PC-3 (cell line): Measurements from ENCODE around the gene TM9SF3. TPM values are rescaled to one million over a fixed set of nuclear protein-coding genes. Genes with fewer than 3 reads are reported as not detected.

Experiments
- ATAC-seq: fragments of 200-7000 bp; cut with Tn5 transposase; 2 replicates; pipeline ENCODE4 v1.9.1; 2020; ENCODE audit warnings: mild to moderate bottlenecking, moderate library complexity
- BruUV-seq: library from RNA; stranded (reverse); fragments of 400-500 nt; replicated peaks from 2 replicates; lab custom pipeline; 2021; lab: Mats Ljungman, UMichigan
- CTCF ChIA-PET: fragments of 300-600 bp; sonication (Branson Sonifier 250); formaldehyde crosslinking; loops from one replicate; lab custom pipeline; 2022; ENCODE audit warnings: antibody characterized with exemption; lab: Charles Lee
- POLR2A ChIA-PET: fragments of 300-600 bp; sonication (Branson Sonifier 250); formaldehyde crosslinking; loops from one replicate; lab custom pipeline; 2022; ENCODE audit warnings: antibody characterized with exemption; ENCODE audit not compliant: unreplicated experiment; lab: Charles Lee
- DNase-seq: peaks from one replicate; pipeline ENCODE4 v3.0.0-alpha.2; 2015
- H2AFZ ChIP-seq: fragments of 300-600 bp; sonication (generic); 2 replicates; pipeline ENCODE4 v1.6.0; 2016; ENCODE audit warnings: antibody characterized with exemption, low read length
- H3F3A ChIP-seq: fragments of 300-600 bp; sonication (generic); one replicate; pipeline ENCODE4 v1.6.0; 2017; ENCODE audit warnings: antibody characterized with exemption, low read length, control low read depth, mild to moderate bottlenecking; ENCODE audit not compliant: unreplicated experiment
- H3K27ac ChIP-seq: fragments of 300-600 bp; sonication (generic); 2 replicates; pipeline ENCODE4 v1.5.1; 2016; ENCODE audit warnings: mild to moderate bottlenecking, low read length
- H3K27me3 ChIP-seq: fragments of 300-600 bp; sonication (generic); 2 replicates; pipeline ENCODE4 v1.6.1; 2016; ENCODE audit warnings: low read length, mixed read lengths
- H3K36me3 ChIP-seq: fragments of 300-600 bp; sonication (generic); 2 replicates; pipeline ENCODE4 v1.6.1; 2016; ENCODE audit warnings: low read depth, mixed run types, low read length, mixed read lengths
- H3K4me1 ChIP-seq: fragments of 300-600 bp; sonication (generic); 2 replicates; pipeline ENCODE4 v1.5.1; 2016; ENCODE audit warnings: low read length; ENCODE audit not compliant: insufficient read depth
- H3K4me2 ChIP-seq: fragments of 300-600 bp; sonication (generic); 2 replicates; pipeline ENCODE4 v1.6.0; 2016; ENCODE audit warnings: low read length
- H3K4me3 ChIP-seq: fragments of 300-600 bp; sonication (generic); 2 replicates; pipeline ENCODE4 v1.5.1; 2016; ENCODE audit warnings: mild to moderate bottlenecking, low read length, mixed read lengths
- H3K79me2 ChIP-seq: fragments of 300-600 bp; sonication (generic); 2 replicates; pipeline ENCODE4 v1.6.1; 2017; ENCODE audit warnings: low read length, mixed read lengths
- H3K9ac ChIP-seq: fragments of 300-600 bp; sonication (generic); 2 replicates; pipeline ENCODE4 v1.6.0; 2016; ENCODE audit warnings: mild to moderate bottlenecking, low read length
- H3K9me2 ChIP-seq: fragments of 300-600 bp; sonication (generic); replicated peaks from 2 replicates; pipeline ENCODE4 v1.6.1; 2016; ENCODE audit warnings: mixed run types, low read length, mixed read lengths
- H3K9me3 ChIP-seq: fragments of 300-600 bp; sonication (generic); 2 replicates; pipeline ENCODE4 v1.6.1; 2016; ENCODE audit warnings: low read length, mixed read lengths
- H4K20me1 ChIP-seq: fragments of 300-600 bp; sonication (generic); 2 replicates; pipeline ENCODE4 v1.6.1; 2016; ENCODE audit warnings: low read length, mixed read lengths
- EZH2 ChIP-seq: fragments of 300-600 bp; sonication (generic); IDR thresholded peaks from one replicate; pipeline ENCODE4 v1.6.1; 2017; ENCODE audit warnings: antibody characterized with exemption, mild to moderate bottlenecking, low read length; ENCODE audit not compliant: unreplicated experiment
- EZH2phosphoT487 ChIP-seq: fragments of 300-600 bp; sonication (generic); IDR thresholded peaks from 2 replicates; pipeline ENCODE4 v1.6.1; 2018; ENCODE audit warnings: mild to moderate bottlenecking, antibody characterized with exemption, low read length, borderline replicate concordance
- intact Hi-C: fragments of 100-400 bp; cut with micrococcal nuclease; formaldehyde crosslinking; loops from 2 replicates; pipeline ENCODE4 v1.9.0; 2023
- total RNA-seq: library from RNA; depleted of rRNA; stranded (reverse); fragments of >200 nt; gene quantifications from 2 replicates; pipeline ENCODE4 v1.2.3, GENCODE V29; 2014
- TF ChIP-seq, protein P1 (sequence below): fragments of 300-600 bp; sonication (generic); conservative IDR thresholded peaks from 2 replicates; pipeline ENCODE4 v1.5.1; 2017; ENCODE audit warnings: antibody characterized with exemption, low read depth, mild to moderate bottlenecking, low read length

TM9SF3 gene
- total RNA-seq, 1 experiment from 2014 or later, result 39.2 TPM

DNA sequence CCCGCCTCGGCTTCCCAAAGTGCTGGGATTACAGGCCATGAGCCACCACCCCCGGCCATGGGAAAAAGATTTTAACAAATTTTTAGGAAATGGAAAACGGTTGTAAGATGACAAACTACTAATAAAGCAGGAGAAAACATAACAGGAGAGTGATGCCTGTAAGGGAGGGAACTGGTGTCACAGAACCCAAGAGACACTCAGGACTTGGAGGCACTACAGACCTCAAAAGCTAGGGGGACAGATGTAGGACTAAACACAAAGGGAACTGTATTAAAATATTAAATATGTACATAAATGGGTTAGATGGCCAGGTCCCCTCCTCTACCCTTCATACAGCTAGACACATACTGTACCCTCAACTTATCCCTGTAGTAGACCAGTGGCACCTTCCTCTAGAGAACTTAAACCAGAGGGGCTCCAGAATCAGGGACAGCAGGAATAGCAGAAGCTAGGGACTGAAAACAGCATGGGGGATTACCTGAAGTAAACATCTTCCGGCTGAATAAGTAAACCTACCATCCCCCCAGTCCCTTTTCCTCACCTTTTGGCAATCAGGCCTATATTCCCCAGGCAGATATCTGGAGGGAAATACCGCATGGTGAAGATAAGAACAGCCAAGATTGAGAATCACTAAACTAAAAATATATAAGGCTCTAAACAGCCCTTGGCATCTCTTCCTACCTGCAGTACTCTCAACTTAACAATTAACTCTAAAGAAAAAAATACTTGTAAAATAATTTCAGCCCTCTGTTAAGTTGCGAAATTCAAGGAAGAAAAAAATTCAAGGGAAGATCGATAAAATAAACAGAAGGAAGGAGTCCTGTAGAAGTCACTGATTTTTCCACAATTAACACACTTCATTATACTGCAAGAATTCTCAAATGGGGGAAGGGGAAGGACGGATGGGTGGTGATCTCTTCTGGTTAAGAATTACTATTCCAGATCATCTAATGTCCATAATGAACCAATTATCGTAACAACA is 15.5 kb downstream of the TM9SF3 start:
- Histone ChIP-seq H3K27me3 (no peaks in the 10 kb centered on the region), H3F3A (no peaks in the 10 kb centered on the region), H3K79me2 (peaks cover 92% of the 10 kb centered on the region), H3K9ac (no peak overlapping the region), H3K9me3 (no peaks in the 10 kb centered on the region), H2AFZ (no peak overlapping the region), H3K4me3 (no peak overlapping the region), H3K9me2 (no peaks in the 10 kb centered on the region), H4K20me1 (peaks cover 22% of the 10 kb centered on the region), H3K27ac (no peak overlapping the region), H3K4me2 (no peak overlapping the region), H3K4me1 (peaks cover 2% of the 10 kb centered on the region; the same call in 1 of the 2 replicates), H3K36me3 (no peaks in the 10 kb centered on the region; the same call in 1 of the 2 replicates)
- ATAC-seq, result no peak
- BruUV-seq, result no TSS peak
- ChIA-PET CTCF (no interaction called here), POLR2A (no interaction called here)
- DNase-seq, result no peak
- TF ChIP-seq, protein P1, sequence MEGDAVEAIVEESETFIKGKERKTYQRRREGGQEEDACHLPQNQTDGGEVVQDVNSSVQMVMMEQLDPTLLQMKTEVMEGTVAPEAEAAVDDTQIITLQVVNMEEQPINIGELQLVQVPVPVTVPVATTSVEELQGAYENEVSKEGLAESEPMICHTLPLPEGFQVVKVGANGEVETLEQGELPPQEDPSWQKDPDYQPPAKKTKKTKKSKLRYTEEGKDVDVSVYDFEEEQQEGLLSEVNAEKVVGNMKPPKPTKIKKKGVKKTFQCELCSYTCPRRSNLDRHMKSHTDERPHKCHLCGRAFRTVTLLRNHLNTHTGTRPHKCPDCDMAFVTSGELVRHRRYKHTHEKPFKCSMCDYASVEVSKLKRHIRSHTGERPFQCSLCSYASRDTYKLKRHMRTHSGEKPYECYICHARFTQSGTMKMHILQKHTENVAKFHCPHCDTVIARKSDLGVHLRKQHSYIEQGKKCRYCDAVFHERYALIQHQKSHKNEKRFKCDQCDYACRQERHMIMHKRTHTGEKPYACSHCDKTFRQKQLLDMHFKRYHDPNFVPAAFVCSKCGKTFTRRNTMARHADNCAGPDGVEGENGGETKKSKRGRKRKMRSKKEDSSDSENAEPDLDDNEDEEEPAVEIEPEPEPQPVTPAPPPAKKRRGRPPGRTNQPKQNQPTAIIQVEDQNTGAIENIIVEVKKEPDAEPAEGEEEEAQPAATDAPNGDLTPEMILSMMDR, result no peak
- TF ChIP-seq EZH2 (no peak), EZH2phosphoT487 (no peak)
- intact Hi-C loops, result no loop called here

DNA sequence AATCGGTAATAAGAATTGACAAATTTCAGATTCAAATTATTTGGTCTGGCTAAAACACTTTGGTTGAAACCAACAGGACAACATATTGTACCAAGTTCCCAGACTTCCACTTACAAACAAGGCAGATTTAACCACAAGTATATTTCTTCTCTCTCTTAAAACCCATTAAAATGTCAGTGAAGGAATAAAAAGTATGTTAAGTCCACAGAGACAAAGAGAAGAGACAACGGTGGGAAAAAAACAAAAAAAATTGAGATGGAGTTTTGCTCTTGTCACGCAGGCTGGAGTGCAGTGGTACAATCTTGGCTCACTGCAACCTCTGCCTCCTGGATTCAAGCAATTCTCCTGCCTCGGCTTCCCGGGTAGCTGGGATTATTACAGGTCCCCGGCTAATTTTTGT is 16.3 kb downstream of the TM9SF3 start:
- no peak for DNase-seq
- TF ChIP-seq EZH2phosphoT487 (no peak), EZH2 (no peak)
- TF ChIP-seq, protein P1, result no peak
- intact Hi-C loops, result no loop called here
- Histone ChIP-seq H4K20me1 (peaks cover 23% of the 10 kb centered on the region), H3K36me3 (no peaks in the 10 kb centered on the region; the same call in 1 of the 2 replicates), H3K4me1 (peaks cover 8% of the 10 kb centered on the region), H3F3A (no peaks in the 10 kb centered on the region), H3K9me2 (no peaks in the 10 kb centered on the region), H2AFZ (no peak overlapping the region), H3K79me2 (peaks cover 91% of the 10 kb centered on the region), H3K4me3 (no peak overlapping the region), H3K27me3 (no peaks in the 10 kb centered on the region), H3K4me2 (no peak overlapping the region), H3K9me3 (no peaks in the 10 kb centered on the region), H3K27ac (no peak overlapping the region), H3K9ac (no peak overlapping the region)
- ATAC-seq, result no peak
- BruUV-seq, result no TSS peak
- POLR2A ChIA-PET, result no interaction called here
- CTCF ChIA-PET, result no interaction called here

DNA sequence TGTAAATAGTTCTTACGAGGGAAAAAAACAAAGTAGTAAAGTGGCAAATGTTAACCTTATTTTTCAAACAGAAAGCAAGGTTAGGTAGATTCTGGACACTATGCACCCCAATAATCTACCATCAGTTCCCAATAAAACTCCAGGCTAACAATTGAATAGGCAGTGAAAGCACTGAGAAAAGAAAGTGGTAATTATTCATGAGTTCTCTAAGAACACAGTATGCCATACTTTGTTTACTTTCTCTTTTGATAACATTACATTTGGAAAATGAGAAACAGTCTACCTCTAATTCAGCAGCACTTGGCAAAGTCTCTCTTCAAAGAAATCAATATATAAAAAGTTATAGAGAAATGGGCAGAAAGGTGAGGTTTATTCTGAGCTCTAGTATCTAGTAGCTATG is 18.4 kb downstream of the TM9SF3 start:
- Histone ChIP-seq H3K9me3 (no peaks in the 10 kb centered on the region), H3K27me3 (no peaks in the 10 kb centered on the region), H3K79me2 (peaks cover 89% of the 10 kb centered on the region), H3K4me2 (no peak overlapping the region), H3K36me3 (no peaks in the 10 kb centered on the region; the same call in none of the 2 replicates), H3K4me3 (no peak overlapping the region), H3F3A (no peaks in the 10 kb centered on the region), H3K9ac (no peak overlapping the region), H4K20me1 (peaks cover 35% of the 10 kb centered on the region), H3K4me1 (peaks cover 8% of the 10 kb centered on the region), H2AFZ (no peak overlapping the region), H3K27ac (no peak overlapping the region), H3K9me2 (no peaks in the 10 kb centered on the region)
- POLR2A ChIA-PET, result no interaction called here
- CTCF ChIA-PET, result no interaction called here
- TF ChIP-seq, protein P1, result no peak
- TF ChIP-seq EZH2 (no peak), EZH2phosphoT487 (no peak)
- no peak for ATAC-seq
- no TSS peak for BruUV-seq
- intact Hi-C loops, result no loop called here
- DNase-seq, result no peak
